Progenitor cell of endocrine pancreas (in vitro differentiated cells): ENCODE results near the gene RHEX. TPM values are rescaled to one million over a fixed set of nuclear protein-coding genes. Genes with fewer than 3 reads are reported as not detected.

Experiments
- DNase-seq: peaks from one replicate; pipeline ENCODE4 v3.0.0; 2021; ENCODE audit warnings: low spot score; ENCODE audit not compliant: unreplicated experiment
- H3K27ac Mint-ChIP-seq: 2 replicates; pipeline ENCODE4 v1.8.0; 2021; ENCODE audit warnings: mild to moderate bottlenecking, moderate library complexity, mixed read lengths
- H3K27me3 Mint-ChIP-seq: 2 replicates; pipeline ENCODE4 v1.8.0; 2021; ENCODE audit warnings: mixed read lengths
- H3K36me3 Mint-ChIP-seq: 2 replicates; pipeline ENCODE4 v1.8.0; 2022; ENCODE audit warnings: mixed read lengths; ENCODE audit not compliant: insufficient read depth
- H3K4me1 Mint-ChIP-seq: 2 replicates; pipeline ENCODE4 v1.8.0; 2021; ENCODE audit warnings: low read depth, mixed read lengths
- H3K4me3 Mint-ChIP-seq: 2 replicates; pipeline ENCODE4 v1.8.0; 2021; ENCODE audit warnings: low read depth, mild to moderate bottlenecking, moderate library complexity, mixed read lengths
- H3K9me3 Mint-ChIP-seq: 2 replicates; pipeline ENCODE4 v1.8.0; 2021; ENCODE audit warnings: low read depth, mixed read lengths
- total RNA-seq: library from RNA; stranded (reverse); gene quantifications from 2 replicates; pipeline ENCODE4 v1.2.1, GENCODE V29; 2021
- TF ChIP-seq, protein P1 (sequence below): fragments of 200-600 bp; sonication (generic); IDR thresholded peaks from one replicate; pipeline ENCODE4 v1.5.0; 2021; ENCODE audit warnings: antibody characterized with exemption, mild to moderate bottlenecking; ENCODE audit not compliant: unreplicated experiment

RHEX gene
- total RNA-seq, 1 donor from 2014 or later = not detected

DNA sequence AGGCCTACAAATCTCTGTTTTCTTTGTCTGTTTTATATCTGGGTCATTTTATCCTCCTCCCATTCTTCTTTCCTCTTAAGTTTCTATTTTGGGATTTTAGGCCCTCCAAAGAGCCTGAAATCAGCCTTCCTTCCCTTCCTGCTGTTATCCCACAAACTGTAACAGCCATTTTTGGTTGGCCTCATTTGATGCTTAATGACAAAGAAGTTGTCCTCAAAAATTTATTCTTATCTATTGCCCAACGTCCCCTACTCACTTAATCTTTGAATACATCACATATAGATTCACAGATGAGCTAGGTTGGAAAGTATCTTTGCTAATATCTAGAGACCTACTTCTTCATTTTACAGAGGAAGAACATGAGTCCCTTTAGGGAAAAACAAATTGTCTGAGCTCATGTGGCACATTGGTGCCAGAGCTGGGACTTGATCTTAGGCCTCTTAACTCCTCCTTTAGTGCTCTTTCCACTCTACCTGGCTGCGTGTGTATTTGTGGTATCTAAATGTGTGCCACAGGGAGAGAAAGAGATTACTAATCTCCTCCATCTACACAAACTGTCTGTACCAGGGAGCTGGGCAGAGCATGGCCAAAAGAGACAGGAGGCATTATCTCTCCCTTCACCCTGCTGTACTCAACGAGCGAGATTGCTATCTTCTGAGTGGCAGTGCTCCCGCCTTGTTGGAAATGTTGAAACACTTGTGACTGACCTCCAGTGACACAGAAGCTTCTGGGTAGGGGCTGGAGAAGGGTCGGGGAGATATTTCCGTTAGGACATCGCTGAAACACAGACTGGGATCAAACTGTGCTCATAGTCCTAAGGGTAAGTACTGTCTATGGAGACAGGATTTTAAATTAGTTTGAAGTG lies 30.1 kb downstream of the RHEX start:
- Mint-ChIP-seq H3K27me3 (peaks cover 3% of the 10 kb centered on the region), H3K4me1 (no peaks in the 10 kb centered on the region), H3K4me3 (no peak overlapping the region), H3K36me3 (no peaks in the 10 kb centered on the region), H3K9me3 (no peaks in the 10 kb centered on the region), H3K27ac (peak overlapping the region; percentile 50)
- TF ChIP-seq, protein P1, sequence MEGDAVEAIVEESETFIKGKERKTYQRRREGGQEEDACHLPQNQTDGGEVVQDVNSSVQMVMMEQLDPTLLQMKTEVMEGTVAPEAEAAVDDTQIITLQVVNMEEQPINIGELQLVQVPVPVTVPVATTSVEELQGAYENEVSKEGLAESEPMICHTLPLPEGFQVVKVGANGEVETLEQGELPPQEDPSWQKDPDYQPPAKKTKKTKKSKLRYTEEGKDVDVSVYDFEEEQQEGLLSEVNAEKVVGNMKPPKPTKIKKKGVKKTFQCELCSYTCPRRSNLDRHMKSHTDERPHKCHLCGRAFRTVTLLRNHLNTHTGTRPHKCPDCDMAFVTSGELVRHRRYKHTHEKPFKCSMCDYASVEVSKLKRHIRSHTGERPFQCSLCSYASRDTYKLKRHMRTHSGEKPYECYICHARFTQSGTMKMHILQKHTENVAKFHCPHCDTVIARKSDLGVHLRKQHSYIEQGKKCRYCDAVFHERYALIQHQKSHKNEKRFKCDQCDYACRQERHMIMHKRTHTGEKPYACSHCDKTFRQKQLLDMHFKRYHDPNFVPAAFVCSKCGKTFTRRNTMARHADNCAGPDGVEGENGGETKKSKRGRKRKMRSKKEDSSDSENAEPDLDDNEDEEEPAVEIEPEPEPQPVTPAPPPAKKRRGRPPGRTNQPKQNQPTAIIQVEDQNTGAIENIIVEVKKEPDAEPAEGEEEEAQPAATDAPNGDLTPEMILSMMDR = no peak
- DNase-seq = no peak

DNA sequence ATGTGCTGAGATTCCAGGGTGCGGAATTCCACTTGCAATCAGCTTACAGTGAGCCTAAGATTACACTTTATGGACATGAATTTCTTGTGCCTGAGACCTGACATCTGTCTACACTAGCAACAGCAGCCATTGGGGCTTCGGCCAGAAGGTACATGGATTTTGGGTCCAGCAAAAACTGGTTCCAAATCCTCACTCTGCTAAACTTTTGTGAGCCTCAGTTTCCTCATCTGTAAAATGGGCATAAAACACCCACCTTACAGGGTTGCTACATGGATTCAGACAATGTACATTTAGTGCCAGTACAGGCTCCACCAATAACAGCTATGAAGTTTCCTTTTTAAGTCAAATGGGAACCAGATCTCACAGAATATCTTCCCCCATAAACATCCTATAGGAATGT lies 30.8 kb downstream of the RHEX start:
- no peaks in the 10 kb centered on the region for H3K9me3 Mint-ChIP-seq
- H3K27ac Mint-ChIP-seq = peak overlapping the region; percentile 50
- H3K36me3 Mint-ChIP-seq = no peaks in the 10 kb centered on the region
- TF ChIP-seq, protein P1 = no peak
- DNase-seq = no peak
- peaks cover 3% of the 10 kb centered on the region for H3K27me3 Mint-ChIP-seq
- no peaks in the 10 kb centered on the region for H3K4me1 Mint-ChIP-seq
- no peak overlapping the region for H3K4me3 Mint-ChIP-seq

DNA sequence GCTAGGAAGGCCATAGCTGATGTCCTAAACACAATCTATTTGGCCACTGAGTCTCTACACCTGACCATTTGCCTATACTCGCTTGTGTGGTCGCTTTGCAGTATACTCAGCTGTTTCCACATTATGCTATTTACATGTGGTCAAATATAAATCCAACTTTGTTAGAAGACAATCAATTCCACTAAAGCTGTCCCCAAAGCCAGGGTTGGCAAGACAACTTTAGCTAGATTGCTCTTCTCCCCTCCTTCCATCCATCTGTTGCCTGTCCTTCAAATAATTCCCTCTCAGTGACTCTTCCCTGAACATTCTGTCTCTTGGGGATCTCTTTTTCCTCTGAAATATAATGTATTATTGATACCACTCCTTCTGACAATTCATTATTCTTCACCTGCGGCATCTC lies 34.1 kb downstream of the RHEX start:
- no peak overlapping the region for H3K4me3 Mint-ChIP-seq
- H3K27ac Mint-ChIP-seq = no peak overlapping the region
- no peaks in the 10 kb centered on the region for H3K4me1 Mint-ChIP-seq
- no peaks in the 10 kb centered on the region for H3K9me3 Mint-ChIP-seq
- no peak for DNase-seq
- TF ChIP-seq, protein P1 = no peak
- no peaks in the 10 kb centered on the region for H3K36me3 Mint-ChIP-seq
- peaks cover 3% of the 10 kb centered on the region for H3K27me3 Mint-ChIP-seq

DNA sequence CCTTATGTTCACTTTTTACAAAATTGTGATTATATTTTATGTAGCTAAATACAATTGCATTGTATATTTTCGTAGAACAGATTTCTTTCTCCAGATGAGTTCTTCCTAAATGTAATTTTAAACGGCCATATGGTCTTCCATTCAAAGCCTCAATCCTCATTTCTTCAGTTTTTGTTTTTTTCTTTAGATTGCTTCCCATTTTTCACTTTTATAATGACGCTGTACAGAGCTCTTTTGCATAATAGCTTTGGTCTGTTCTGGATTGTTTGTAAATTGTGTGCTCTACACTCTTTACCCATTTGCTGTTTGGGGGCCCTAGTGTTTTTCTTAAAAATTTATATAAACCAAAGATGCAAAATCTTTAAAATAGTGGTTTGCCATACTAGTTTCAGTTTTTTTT lies 36.4 kb downstream of the RHEX start:
- TF ChIP-seq, protein P1 = no peak
- Mint-ChIP-seq H3K27ac (no peak overlapping the region), H3K27me3 (peaks cover 3% of the 10 kb centered on the region), H3K4me3 (no peak overlapping the region), H3K4me1 (no peaks in the 10 kb centered on the region), H3K9me3 (no peaks in the 10 kb centered on the region), H3K36me3 (no peaks in the 10 kb centered on the region)
- no peak for DNase-seq

DNA sequence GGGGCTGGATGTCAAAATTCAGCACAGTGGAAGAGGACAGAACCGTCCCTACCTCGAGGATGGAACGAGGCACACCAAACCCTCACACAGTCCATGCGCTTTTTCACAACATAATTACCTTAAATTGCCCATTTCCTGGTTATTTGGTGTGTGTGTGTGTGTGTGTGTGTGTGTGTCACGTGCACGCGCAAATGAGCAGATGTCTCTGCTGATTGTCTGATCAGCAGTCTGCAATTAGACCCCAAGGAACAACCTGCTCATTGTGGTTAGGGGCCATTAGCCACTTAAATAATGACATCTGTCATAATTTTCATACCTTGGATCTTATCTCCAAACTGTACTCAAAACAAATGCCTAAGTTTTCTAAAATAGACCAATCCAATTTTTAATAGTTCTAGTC lies 41.1 kb downstream of the RHEX start:
- H3K36me3 Mint-ChIP-seq = no peaks in the 10 kb centered on the region
- no peaks in the 10 kb centered on the region for H3K9me3 Mint-ChIP-seq
- no peak overlapping the region for H3K4me3 Mint-ChIP-seq
- no peaks in the 10 kb centered on the region for H3K4me1 Mint-ChIP-seq
- no peak overlapping the region for H3K27ac Mint-ChIP-seq
- TF ChIP-seq, protein P1 = no peak
- H3K27me3 Mint-ChIP-seq = peaks cover 4% of the 10 kb centered on the region
- no peak for DNase-seq
